Endothelial cell (in vitro differentiated cells): ENCODE data around the gene TOB2. TPM values are rescaled to one million over a fixed set of nuclear protein-coding genes. Genes with fewer than 3 reads are reported as not detected.
"Not testable (repeated sequence)": the region's sequence is repeated elsewhere in the genome, so short reads cannot be mapped to it uniquely, and the experiment has no call there.

Source experiments
- DNase-seq: peaks from one replicate; pipeline ENCODE4 v3.0.0; 2021; ENCODE audit warnings: low spot score
- H3K27ac Mint-ChIP-seq: one replicate; pipeline ENCODE4 v1.8.0; 2021; ENCODE audit warnings: mixed read lengths, inconsistent platforms; ENCODE audit not compliant: unreplicated experiment
- H3K27me3 Mint-ChIP-seq: one replicate; pipeline ENCODE4 v1.8.0; 2021; ENCODE audit warnings: mild to moderate bottlenecking, moderate library complexity, mixed read lengths, inconsistent platforms; ENCODE audit not compliant: unreplicated experiment
- H3K36me3 Mint-ChIP-seq: one replicate; pipeline ENCODE4 v1.8.0; 2021; ENCODE audit warnings: mild to moderate bottlenecking, low read depth, mixed read lengths, inconsistent platforms; ENCODE audit not compliant: unreplicated experiment
- H3K4me1 Mint-ChIP-seq: one replicate; pipeline ENCODE4 v1.8.0; 2021; ENCODE audit warnings: mild to moderate bottlenecking, mixed read lengths, inconsistent platforms; ENCODE audit not compliant: unreplicated experiment
- H3K4me3 Mint-ChIP-seq: one replicate; pipeline ENCODE4 v1.8.0; 2021; ENCODE audit warnings: mild to moderate bottlenecking, mixed read lengths, inconsistent platforms; ENCODE audit not compliant: unreplicated experiment
- H3K9me3 Mint-ChIP-seq: one replicate; pipeline ENCODE4 v1.8.0; 2021; ENCODE audit warnings: mixed read lengths, inconsistent platforms; ENCODE audit not compliant: unreplicated experiment
- CTCF ChIP-seq: fragments of 200-600 bp; sonication (generic); IDR thresholded peaks from one replicate; pipeline ENCODE4 v1.5.0; 2021; ENCODE audit warnings: antibody characterized with exemption; ENCODE audit not compliant: unreplicated experiment
- total RNA-seq: library from RNA; stranded (reverse); fragmentation: NEBNext Ultra II Directional; extraction: Animal tissue kit (Norgen Biotek cat#: 25700); gene quantifications from one replicate; pipeline ENCODE4 v1.2.1, GENCODE V29; 2021; ENCODE audit not compliant: unreplicated experiment

Gene TOB2
- total RNA-seq, 1 donor from 2014 or later, result 60.3 TPM

DNA sequence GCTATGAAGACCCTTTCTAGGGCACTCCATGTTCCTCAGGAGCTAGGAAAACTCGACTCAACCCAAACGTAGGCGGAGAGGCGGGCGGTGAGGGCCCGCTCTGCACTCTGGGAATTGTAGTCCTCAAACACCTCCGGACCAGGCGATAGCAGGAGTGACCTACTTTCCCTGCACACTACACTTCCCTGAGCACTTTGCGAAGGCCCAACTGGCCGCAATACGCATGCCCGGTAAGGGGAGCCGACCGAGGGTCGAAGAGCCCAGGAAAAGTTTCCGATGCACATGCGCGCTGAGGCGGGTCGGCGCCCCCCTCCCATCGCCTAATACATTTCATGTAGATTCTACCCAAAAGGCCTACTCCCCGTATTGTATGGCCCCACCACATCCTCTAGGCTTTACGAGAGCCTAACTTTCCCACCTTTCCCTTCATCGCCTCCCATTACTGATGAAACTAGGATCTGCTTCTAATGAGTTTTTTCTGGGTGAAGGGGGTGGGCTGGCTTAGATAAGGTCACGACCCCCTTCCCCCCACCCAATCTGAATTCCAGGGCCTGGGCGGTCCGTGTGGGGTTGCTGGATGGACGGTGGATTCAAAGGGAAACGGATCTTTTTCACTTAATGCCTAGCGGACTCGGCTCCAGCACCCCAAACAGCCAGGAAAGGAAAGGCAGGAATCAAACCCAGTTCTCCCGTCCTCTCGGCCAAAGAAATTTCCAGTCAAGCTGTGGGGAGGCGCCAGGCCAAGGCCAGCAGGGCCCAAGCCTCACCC, 2.1 kb downstream of the TOB2 start:
- Mint-ChIP-seq H3K27ac (peak overlapping the region; percentile 85), H3K4me3 (peak overlapping the region; percentile 98), H3K9me3 (no peaks in the 10 kb centered on the region), H3K36me3 (peaks cover 11% of the 10 kb centered on the region), H3K4me1 (peaks cover 30% of the 10 kb centered on the region), H3K27me3 (peaks cover 26% of the 10 kb centered on the region)
- TF ChIP-seq CTCF, result no peak
- peak; percentile 93 for DNase-seq

- Mint-ChIP-seq H3K27me3 (peaks cover 16% of the 10 kb centered on the region), H3K36me3 (peaks cover 6% of the 10 kb centered on the region), H3K4me1 (peaks cover 18% of the 10 kb centered on the region), H3K27ac (no peak overlapping the region), H3K4me3 (peak overlapping the region; percentile 27), H3K9me3 (no peaks in the 10 kb centered on the region)
- no peak for TF ChIP-seq CTCF
- no peak for DNase-seq
Measured at GRCh38 chr22:41442240-41442792, 4.3 kb downstream of the TOB2 start.

DNA sequence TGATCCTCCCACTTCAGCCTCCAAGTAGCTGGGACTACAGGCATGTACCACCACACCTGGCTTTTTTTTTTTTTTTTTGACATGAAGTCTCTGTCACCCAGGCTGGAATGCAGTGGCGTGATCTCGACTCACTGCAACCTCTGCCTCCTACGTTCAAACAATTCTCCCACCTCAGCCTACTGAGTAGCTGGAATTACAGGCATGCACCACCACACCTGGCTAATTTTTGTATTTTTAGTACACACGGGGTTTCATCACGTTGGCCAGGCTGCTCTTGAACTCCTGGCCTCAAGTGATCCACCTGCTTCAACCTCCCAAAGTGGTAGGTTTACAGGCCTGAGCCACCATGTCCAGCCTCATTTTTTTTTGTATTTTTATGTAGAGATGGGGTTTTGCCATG, 6.1 kb downstream of the TOB2 start:
- H3K4me1 Mint-ChIP-seq, result peaks cover 13% of the 10 kb centered on the region
- not testable (repeated sequence) for H3K4me3 Mint-ChIP-seq

DNA sequence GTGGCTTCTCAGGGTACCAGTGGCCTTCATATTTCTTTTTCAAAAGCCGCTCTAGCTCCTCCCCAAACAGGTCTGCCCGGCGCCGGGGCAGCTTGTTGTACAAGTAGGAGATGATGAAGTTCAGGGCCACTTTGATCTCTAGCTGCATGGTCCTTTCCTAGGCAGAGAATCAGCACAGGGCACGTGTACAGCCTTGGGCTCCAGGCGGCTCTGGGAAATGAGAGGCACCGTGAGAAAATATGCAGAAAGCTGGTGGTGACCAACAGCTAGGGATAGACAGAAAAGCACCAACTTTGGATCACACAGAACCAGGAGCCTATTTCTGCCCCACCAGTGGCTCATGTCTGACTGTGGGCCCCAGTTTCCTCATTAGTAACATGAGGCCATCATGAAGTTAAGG, 9.4 kb downstream of the TOB2 start:
- Mint-ChIP-seq H3K4me1 (no peaks in the 10 kb centered on the region), H3K27me3 (no peaks in the 10 kb centered on the region), H3K4me3 (no peak overlapping the region), H3K27ac (no peak overlapping the region), H3K9me3 (no peaks in the 10 kb centered on the region), H3K36me3 (peaks cover 17% of the 10 kb centered on the region)
- no peak for TF ChIP-seq CTCF
- no peak for DNase-seq

More for the DNA sequence above, 6.1 kb downstream of the TOB2 start:
- not testable (repeated sequence) for H3K9me3 Mint-ChIP-seq, DNase-seq, H3K27ac Mint-ChIP-seq, H3K27me3 Mint-ChIP-seq
- H3K36me3 Mint-ChIP-seq, result peaks cover 20% of the 10 kb centered on the region

GRCh38 chr22:41436322-41437113, 10.1 kb downstream of the TOB2 start:
- Mint-ChIP-seq H3K36me3 (peaks cover 17% of the 10 kb centered on the region), H3K4me3 (no peak overlapping the region), H3K27ac (no peak overlapping the region), H3K4me1 (no peaks in the 10 kb centered on the region), H3K9me3 (no peaks in the 10 kb centered on the region), H3K27me3 (peaks cover 3% of the 10 kb centered on the region)
- TF ChIP-seq CTCF, result no peak
- DNase-seq, result no peak
